ENCODE measurements around the gene XIAP.

DNA sequence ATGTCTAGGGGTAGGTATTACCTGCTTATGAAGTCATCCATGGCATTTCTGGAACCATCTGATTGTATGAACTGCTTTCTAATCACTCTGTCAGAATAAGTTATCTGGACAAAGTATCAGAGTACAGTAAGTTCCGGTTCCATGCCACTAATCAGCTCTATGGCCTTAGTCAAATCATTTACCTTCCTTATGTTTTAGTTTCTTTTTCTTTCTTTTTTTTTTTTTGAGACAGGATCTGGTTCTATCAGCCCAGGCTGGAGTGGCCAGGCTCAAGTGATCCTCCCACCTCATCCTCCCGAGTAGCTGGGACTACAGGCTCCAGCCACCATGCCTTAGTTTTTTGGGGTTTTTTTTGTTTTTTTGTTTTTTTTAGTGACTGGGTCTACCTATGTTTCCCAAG lies 11.5 kb downstream of the XIAP start:
- TF ChIP-seq, protein P1, sequence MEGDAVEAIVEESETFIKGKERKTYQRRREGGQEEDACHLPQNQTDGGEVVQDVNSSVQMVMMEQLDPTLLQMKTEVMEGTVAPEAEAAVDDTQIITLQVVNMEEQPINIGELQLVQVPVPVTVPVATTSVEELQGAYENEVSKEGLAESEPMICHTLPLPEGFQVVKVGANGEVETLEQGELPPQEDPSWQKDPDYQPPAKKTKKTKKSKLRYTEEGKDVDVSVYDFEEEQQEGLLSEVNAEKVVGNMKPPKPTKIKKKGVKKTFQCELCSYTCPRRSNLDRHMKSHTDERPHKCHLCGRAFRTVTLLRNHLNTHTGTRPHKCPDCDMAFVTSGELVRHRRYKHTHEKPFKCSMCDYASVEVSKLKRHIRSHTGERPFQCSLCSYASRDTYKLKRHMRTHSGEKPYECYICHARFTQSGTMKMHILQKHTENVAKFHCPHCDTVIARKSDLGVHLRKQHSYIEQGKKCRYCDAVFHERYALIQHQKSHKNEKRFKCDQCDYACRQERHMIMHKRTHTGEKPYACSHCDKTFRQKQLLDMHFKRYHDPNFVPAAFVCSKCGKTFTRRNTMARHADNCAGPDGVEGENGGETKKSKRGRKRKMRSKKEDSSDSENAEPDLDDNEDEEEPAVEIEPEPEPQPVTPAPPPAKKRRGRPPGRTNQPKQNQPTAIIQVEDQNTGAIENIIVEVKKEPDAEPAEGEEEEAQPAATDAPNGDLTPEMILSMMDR (IDR thresholded peaks at IDR 0.05; ENCODE audit: low read length): no peak
- TF ChIP-seq EZH2 (optimal IDR thresholded peaks at IDR 0.05; ENCODE audit: low read depth, low read length): no peak
- TF ChIP-seq EZH2phosphoT487 (IDR thresholded peaks at IDR 0.05; ENCODE audit: low read length): no peak
